22Rv1 (cell line): ENCODE measurements around the gene MLXIPL.
"Not testable (repeated sequence)": the region's sequence is repeated elsewhere in the genome, so short reads cannot be mapped to it uniquely, and the experiment has no call there.

Experiments
- H3K27ac ChIP-seq: fragments of 450-650 bp; 2 replicates; pipeline ENCODE4 v1.5.1; 2017
- ZFX ChIP-seq: fragments of 450-650 bp; IDR thresholded peaks from 2 replicates; pipeline ENCODE4 v1.6.1; 2017; ENCODE audit warnings: antibody characterized with exemption, borderline replicate concordance
- TF ChIP-seq, protein P1 (sequence below): fragments of 450-650 bp; IDR thresholded peaks from 2 replicates; pipeline ENCODE4 v1.5.1; 2017; ENCODE audit warnings: mild to moderate bottlenecking

Gene MLXIPL

DNA sequence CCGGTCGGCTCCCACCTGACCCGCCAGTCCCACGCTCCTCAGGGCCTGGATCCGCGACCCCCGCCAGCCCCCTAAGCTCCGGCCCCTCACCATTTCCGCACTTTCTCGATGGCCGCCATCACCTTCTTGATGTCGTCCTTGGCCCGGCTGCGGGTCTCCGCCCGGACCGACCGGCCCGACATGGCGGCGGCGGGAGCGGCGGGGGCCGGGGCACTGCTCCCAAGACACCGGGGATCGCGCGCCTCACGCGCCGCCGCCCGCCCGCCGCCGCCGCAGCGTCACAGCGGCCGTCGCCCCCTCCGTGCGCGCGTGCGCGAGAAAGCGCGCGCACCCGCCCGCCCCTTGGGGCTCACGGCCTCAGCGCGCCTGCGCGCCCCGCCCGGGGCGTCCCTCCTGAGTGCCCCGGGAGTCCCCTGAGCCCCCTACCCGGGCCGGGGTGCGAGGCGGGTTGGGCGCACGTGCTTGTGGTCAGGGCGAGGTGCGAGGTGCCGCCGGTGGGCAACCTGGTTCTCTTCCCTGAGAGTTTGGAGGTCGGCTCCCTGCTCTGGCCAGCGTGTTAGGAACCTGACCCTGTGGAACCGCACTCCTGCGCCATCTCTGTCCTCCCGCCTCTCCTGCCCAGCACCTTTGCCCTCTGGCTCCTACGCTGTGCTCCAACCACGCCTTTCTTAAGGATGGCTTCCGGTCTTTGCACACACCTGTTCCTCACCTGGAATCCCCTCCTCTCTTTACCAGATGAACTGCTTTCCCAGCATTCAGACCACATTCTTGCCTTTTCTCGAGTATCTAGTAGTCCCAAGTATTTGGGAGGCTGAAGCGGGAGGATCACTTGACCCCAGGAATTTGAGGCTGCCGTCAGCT lies 66.7 kb downstream of the MLXIPL start, which contains the start of gene BCL7B:
Gene BCL7B, minus strand, starts transcription at position 294 of the 861 bp plus-strand sequence. Its CDS starts 112 bp downstream, at position 182.
- TF ChIP-seq, protein P1, sequence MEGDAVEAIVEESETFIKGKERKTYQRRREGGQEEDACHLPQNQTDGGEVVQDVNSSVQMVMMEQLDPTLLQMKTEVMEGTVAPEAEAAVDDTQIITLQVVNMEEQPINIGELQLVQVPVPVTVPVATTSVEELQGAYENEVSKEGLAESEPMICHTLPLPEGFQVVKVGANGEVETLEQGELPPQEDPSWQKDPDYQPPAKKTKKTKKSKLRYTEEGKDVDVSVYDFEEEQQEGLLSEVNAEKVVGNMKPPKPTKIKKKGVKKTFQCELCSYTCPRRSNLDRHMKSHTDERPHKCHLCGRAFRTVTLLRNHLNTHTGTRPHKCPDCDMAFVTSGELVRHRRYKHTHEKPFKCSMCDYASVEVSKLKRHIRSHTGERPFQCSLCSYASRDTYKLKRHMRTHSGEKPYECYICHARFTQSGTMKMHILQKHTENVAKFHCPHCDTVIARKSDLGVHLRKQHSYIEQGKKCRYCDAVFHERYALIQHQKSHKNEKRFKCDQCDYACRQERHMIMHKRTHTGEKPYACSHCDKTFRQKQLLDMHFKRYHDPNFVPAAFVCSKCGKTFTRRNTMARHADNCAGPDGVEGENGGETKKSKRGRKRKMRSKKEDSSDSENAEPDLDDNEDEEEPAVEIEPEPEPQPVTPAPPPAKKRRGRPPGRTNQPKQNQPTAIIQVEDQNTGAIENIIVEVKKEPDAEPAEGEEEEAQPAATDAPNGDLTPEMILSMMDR: no peak
- TF ChIP-seq ZFX: no peak

DNA sequence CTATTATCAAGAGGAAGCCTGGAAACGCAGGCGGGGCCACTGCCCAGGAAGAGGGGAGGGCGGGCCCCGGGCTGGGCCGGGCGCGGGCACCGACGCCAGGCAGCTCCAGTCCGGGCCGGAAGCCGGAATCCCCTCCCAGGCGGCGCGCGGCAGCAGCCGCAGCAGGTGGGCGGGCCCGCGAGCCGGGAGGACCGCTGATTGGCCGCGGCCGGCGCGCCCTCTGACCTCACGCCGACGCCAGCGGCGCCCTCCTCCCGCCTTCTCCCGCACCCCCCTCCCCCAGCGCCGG lies 67.3 kb downstream of the MLXIPL start:
- TF ChIP-seq ZFX: no peak
- TF ChIP-seq, protein P1: no peak
- peak overlapping the region; percentile 99 for H3K27ac ChIP-seq

More for the DNA sequence above, 66.7 kb downstream of the MLXIPL start, which contains the start of gene BCL7B:
- H3K27ac ChIP-seq: peak within 1 kb of the TSS; percentile 99

DNA sequence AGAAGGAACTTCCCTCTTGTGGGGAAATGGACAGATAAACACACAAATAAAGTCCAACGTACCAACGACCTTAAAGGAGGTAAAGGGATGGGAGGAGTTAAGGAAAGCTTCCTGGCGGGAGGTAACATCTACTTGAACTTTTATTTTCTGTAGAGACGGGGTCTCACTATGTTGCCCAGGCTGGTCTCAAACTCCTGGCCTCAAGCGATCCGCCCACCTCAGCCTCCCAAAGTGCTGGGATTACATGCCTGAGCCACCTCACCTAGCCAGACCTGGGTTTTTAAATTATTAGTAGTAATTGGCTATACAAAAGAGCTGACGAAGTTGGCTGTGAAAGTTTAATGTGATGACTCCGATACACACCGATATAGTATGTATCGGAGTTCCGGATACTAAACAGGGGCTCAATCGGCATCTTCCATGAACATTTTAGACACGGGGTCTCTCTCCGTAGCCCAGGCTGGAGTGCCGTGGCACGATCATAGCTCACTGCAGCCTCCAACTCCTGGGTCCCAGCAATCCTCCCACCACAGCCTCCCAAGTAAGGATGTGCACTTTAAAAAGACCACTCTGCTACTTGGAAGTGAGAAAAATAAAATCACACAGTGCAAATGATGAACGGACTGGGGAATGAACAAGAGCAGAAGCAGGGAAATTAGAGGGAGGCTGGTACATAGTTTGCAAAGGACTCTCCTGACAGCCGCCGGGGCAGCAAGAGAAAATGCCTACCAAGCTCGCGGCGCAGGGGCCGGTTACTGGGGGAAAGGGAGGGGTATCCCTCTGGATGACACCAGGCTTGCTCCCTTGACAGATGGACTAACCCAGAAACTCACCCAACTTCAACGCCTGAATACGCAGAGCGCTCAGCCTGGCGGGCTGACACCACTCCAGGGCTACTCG lies 67.9 kb downstream of the MLXIPL start:
- TF ChIP-seq, protein P1: no peak
- TF ChIP-seq ZFX: no peak
- peak overlapping the region; percentile 99 for H3K27ac ChIP-seq

DNA sequence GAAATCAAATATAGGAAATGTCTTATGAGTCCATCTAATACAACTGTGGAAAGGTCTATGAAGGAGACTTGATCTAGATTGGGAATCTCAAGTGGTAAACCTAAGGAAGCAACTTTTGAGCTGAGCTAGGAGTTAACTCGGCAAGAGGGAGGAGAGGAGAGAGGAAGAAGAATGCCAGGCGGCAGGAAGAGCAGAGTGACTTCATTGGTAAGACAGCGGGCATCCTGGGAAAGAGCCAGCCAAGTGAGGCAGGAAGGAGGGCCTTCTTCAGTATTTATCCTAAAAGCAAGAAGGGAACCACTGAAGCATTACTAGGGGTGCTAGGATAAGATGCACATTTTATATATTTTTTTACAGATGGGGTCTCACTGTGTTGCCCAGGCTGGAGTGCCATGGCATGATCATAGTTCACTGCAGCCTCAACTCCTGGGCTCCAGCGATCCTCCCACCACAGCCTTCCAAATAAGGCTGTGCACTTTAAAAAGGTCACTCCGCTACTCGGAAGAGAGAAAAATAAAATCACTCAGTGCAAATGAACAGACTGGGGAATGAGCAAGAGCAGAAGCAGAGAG lies 68.8 kb downstream of the MLXIPL start:
- H3K27ac ChIP-seq: peak overlapping the region; percentile 99
- TF ChIP-seq ZFX: no peak
- TF ChIP-seq, protein P1: no peak

DNA sequence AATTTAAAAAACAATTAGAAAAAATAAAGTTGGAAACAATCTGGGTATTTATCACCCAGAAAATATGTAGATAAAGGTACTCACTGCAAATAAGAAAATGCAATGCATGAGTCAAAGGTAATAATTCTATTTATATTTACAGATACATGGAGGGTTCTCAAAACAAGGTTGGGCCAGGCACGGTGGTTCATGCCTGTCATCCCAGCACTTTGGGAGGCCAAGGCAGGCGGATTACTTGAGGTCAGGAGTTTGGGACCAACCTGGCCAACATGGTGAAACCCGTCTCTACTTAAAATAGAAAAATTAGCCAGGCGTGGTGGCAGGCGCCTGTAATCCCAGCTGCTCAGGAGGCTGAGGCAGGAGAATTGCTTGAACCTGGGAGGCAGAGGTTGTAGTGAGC lies 74.2 kb downstream of the MLXIPL start:
- not testable (repeated sequence) for H3K27ac ChIP-seq

DNA sequence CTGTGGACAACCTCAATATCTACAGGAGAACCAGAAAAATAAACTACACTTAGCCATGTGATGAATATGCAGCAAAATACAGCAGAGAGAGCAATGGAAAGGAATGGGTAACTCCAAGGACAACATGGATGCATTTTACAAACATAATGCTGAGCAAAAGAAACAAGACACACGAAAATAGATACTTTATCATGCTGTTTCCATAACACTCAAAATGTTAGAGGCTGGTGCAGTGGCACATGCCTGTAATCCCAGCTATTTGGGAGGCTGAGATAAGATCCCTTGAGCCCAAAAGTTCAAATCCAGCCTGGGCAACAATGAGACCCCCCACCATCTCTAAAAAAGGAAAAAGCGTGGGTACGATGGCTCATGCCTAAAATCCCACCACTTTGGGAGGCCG lies 75.1 kb downstream of the MLXIPL start:
- no peak overlapping the region for H3K27ac ChIP-seq
- no peak for TF ChIP-seq ZFX
- TF ChIP-seq, protein P1: no peak

DNA sequence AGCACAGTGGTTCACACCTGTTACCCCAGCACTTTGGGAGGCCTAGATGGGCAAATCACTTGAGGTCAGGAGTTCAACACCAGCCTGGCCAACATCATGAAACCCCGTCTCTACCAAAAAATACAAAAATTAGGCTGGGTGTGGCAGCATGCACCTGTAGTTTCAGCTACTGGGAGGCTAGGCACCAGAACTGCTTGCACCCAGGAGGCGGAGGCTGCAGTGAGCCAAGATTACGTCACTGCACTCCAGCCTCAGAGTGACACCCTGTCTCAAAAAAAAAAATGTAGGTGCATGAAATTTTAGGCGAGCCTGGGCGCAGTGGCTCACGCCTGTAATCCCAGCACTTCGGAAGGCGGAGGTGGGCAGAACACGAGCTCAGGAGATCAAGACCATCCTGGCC lies 76.5 kb downstream of the MLXIPL start:
- H3K27ac ChIP-seq: no peak overlapping the region
- TF ChIP-seq, protein P1: no peak
- TF ChIP-seq ZFX: no peak
